HG02970 (cell line): ENCODE results near the gene SPTB.

Source experiments
- ATAC-seq: cut with Tn5 transposase; IDR thresholded peaks from one replicate; pipeline ENCODE4 v1.9.1; 2021; ENCODE audit warnings: mild to moderate bottlenecking, moderate library complexity, moderate number of reproducible peaks; ENCODE audit not compliant: unreplicated experiment, low FRiP score

SPTB gene

DNA sequence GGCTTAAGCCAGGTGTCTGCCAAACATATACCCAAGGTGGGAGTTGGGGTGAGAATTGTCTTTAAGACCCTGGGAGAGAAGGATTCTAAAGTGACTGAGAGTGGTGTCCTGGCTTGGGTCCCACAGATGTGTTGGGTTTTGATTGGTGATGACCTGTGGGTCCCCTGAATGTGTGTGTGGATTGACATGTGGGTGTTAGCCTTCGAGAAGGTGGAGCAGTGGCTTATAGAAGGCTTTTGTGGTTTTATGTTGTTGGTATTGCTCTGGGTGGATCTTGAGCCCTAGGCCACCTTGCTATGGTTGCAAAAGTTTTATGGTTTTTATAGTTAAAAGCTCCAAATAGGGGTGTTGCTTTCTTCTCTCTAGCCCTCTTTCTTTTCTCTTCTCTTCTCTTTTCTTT is 145.8 kb downstream of the SPTB start:
- ATAC-seq: no peak

DNA sequence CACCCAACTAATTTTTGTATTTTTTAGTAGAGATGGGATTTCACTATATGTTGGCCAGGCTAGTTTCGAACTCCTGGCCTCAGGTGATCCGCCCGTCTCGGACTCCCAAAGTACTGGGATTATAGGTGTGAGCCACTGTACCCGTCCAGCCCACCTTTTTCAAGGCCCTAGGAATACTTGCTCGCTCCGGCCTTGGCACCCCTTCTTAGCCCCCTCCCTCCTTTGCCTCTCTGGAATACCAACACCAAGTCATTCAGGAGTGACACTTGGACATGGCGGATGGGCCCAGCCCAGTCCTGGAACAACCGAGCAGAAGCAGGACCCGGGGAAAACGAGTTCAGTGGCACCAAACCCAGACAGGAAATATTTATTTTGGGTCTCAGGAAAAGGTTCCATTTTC is 146.4 kb downstream of the SPTB start:
- no peak for ATAC-seq

- ATAC-seq: no peak
Measured at GRCh38 chr14:64732536-64733120, 147.1 kb downstream of the SPTB start.

GRCh38 chr14:64732066-64732465 is 147.6 kb downstream of the SPTB start:
- no peak for ATAC-seq

DNA sequence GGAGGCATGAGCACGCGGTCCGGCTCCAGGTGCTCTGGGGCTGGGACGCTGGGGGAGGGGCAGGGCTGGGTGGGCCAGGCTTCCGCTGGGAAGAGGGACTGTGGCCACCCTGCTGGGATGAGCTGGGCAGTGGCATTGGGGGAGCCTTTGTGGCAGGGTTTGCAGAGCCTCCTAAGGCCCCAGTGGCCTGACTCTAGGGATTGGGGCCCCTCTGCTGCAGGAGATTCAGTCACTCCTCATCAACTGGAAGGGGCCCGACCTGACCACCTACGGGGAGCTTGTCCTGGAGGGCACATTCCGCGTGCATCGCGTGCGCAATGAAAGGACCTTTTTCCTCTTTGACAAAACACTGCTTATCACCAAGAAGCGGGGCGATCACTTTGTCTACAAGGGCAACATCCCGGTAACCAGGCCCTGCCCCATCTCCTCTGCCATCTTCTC is 148.5 kb downstream of the SPTB start:
- ATAC-seq: no peak

DNA sequence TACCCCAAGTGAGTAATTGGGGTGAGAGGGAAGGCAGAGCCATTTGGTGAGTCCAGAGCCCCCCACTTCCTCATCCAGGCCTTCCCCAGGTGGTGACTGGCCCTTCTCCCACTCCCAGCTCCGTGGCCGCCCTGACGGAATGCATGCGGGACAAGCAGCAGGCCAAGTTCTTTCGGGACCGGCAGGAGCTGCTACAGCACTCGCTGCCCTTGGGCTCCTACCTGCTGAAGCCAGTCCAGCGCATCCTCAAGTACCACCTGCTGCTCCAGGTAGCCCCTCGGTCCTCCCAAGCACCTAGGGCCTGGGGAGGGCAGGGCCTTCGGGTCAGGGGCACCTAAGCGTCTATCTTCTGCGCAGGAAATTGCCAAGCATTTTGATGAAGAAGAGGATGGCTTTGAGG is 149.0 kb downstream of the SPTB start:
- no peak for ATAC-seq

DNA sequence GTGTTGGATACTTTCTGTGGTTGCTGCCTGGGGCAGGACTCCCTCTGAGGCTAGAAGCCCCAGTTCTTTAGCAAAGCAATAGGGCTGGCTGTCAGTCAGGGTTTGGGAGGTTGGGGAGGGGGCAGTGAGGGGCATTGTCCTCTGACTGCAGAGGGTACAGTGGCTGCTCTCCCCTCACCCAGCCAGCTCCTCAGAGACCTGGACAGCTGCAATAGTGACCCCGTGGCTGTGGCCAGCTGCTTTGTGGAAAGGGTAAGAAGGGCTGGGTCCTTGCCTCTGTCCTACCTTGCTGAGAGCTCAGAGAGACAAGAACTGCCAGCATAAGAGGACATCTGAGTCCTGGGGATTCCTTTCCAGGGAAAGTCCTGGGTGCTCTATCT is 149.7 kb downstream of the SPTB start:
- no peak for ATAC-seq

DNA sequence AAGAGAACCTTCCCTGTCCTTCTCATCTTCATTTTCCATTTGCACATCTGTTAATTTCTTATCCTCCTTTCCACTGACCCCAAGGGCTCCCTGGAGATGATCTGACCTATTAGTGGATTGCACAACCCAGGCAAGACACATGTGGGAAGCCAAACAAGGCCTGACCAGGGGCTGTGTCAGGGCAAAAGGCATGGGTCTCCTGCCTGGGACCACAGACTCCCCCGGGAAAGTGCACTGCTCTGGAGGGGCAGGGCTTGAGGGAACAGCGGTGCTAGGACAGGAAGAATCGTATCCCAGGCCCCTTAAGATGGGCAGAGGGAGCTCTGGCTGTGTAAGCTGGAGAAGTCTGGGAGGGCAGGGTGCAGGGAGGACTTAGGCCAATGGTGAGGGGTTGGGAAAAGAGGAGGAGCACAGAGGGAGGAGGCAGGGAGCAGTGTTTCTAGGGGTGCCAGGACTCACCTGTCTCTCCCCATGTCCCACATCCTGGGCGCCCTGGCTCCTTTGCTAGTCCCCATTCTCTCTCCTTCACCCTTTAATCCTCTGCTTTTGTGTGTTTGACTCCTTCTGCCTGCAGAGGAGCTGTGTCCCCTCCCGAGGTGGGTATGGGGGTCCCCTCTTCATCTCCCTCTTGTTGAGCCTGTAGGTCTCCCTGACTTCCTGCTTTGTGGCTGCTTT is 150.2 kb downstream of the SPTB start:
- ATAC-seq: no peak

- ATAC-seq: no peak
Measured at GRCh38 chr14:64728856-64729255, 150.9 kb downstream of the SPTB start.

- no peak for ATAC-seq
Measured at GRCh38 chr14:64728106-64728505, 151.6 kb downstream of the SPTB start.

- ATAC-seq: no peak
Measured at GRCh38 chr14:64727551-64728071, 152.1 kb downstream of the SPTB start.

DNA sequence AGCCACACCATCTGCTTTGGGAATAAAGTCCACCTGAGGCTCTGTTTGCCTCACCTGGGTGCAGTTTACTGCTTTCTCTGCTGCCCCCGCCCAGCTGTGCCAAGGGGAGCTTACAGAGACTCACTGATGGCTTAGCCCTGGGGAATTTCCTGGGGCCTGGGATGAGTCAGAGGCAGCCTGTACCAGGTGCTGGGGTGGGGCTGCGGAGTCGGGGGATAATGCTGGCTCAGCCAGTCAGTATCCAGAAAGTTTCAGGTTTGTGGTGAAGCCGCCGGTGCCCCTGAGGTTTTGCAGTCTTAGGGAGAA is 153.2 kb downstream of the SPTB start:
- no peak for ATAC-seq

DNA sequence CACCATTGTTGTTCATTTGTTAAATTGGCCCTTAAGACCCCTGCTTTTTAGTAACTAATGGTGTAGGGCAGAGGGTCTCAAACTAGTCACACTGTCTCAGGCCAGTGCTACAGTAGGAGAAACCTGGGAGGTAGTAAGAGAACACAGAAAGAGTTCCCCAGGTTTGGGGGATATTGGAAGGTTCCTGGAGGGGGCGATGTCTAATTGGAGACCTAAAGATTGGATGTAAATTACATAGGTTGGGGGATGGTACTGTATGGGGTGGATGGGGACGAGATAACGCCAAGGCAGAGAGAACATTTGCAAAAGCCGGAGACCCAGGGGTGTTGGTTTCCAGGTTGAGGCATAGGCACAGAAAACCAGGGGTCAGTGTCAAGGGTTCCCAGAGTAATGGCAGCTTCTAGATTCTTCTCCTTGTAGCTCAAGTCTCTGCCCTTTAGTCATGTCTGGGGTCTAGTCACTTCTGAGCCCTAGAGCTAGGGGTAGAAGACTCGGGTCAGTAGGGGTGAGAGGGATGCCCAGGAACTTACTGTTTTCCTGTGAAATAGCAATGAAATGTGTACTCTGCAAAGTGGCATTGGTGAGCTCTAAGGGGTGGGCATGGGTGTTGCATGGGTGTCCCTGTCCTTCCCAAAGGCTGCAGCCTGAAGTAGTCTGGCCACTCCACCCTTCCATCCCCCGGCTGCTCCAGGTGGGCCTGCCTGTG is 153.7 kb downstream of the SPTB start:
- ATAC-seq: no peak

GRCh38 chr14:64725261-64725815 is 154.4 kb downstream of the SPTB start:
- no peak for ATAC-seq

DNA sequence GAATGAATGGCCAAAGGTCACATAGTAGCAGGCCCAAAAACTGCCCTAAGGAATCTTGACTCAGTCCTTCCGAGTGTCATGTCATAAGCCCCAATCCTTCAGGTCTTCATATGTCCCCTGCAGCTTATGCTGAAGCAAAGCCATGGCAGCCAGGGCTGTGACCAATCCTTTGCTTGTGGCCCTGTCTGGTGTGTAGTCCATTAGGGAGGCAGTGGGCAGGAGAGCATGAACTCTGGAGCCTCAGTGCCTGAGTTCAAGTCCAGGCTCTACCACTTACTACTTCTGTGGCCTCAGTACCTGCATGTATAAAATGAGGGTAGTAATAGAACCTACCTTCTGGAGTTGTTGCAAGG is 155.2 kb downstream of the SPTB start:
- ATAC-seq: no peak

DNA sequence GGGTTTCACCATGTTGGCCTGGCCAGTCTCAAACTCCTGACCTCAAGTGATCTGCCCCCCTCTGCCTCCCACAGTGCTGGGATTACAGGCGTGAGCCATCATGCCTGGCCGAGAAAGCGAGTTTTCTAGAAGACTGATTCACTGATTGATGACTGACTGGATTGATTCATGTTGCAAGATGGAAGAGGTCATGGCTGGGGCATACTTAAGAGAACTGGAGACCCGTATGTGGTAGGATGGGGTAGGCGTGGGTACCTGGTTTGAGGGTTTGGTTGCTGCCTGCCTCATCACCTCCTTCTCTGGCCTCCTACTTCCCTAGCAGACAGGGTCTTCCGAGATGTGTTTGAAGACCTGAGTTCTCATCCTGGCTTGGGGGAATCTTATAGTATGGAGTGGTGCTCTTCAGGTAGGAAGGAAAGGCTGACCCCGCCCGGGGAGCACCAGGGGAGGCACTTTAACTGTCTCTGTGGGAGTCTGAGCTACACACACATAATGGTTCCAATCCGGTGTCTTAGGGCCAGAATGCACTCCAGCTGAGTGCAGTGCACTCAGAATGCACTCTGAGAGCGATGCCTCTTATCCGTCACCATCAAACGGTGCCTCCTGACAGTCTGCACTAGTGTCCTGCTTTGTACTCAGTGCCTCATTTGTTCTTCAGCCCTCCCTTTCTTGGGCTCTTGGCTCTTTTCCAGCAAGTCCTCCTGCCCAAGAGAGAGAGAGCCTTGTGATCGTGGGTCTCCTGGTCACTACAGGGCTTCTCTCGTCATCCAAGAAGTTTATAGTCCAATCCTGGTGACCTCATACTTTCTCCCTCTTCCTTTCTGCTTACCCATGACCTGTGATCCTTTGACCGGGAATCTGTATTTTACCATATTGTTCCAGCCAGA is 155.8 kb downstream of the SPTB start:
- ATAC-seq: no peak

- ATAC-seq: no peak
Measured at GRCh38 chr14:64722842-64723447, 156.8 kb downstream of the SPTB start.

DNA sequence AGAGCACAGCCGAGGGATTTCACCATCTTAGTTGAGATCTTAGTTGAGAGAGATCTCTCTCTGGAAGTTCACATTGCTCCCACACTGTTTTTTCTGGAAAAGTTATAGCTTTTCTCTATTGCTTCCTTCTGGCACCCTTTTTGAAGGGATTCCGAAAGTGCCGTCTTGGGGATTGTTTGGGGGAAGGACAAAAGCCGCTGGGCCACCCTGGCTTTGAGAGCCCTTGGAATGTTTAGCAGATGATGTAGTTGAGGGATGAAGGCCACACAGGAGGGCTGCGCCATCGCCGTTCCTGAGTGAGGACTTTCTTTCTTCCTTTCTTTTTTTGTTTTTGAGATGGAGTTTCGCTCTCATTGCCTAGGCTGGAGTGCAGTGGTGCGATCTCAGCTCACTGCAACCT is 157.8 kb downstream of the SPTB start:
- no peak for ATAC-seq

DNA sequence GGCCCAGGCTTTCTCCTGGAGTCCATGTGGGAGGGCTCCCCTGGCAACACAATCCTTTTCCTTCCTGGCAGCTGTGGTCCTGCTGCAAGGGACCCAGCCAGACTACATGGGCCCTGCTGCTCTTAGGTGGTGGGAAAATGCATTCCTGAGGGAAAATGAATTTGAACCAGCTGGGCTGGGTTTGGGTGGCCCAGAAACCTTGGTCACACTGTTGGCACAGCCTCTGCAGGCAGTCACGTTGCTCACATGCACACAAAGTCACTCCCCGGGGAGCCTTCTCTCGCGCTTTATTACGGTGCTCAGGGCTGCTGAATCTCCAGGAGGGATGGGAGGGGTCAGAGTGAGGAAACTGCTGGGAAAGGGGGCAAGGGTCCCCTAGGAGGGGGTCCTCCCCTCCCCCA is 158.3 kb downstream of the SPTB start:
- ATAC-seq: no peak

DNA sequence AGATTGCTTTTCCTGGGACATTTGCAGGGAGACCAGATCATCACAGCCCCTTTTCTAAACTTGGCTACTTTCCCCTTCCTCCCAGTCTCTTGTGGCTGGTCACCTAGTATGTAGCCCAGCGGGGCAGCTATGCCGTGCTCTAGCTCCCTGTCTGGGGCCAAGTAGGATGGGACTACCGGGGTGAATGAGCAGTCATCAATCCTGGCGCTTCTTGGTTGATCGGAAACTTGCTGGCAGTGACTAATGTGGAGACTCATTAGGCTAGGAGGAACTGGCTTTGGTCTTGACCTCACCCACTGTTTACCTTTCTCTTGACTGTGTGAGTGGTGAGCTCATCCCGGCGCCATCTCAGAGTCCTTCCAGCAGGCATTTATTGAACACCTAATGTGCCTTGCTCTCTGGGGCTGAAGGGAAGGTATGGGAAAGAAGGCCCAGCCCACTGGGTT is 159.6 kb downstream of the SPTB start:
- ATAC-seq: no peak
